Ishikawa (cell line): ENCODE data around the gene EHBP1L1.

Experiments
- CEBPB ChIP-seq: IDR thresholded peaks from 2 replicates; pipeline ENCODE4 v1.6.1; 2012
- CREB1 ChIP-seq: IDR thresholded peaks from 2 replicates; pipeline ENCODE4 v1.6.1; 2012; ENCODE audit warnings: low read depth
- EGR1 ChIP-seq: IDR thresholded peaks from 2 replicates; pipeline ENCODE4 v1.6.1; 2012
- EP300 ChIP-seq: IDR thresholded peaks from 2 replicates; pipeline ENCODE4 v1.6.1; 2012; ENCODE audit warnings: borderline replicate concordance
- FOXM1 ChIP-seq: IDR thresholded peaks from 2 replicates; pipeline ENCODE4 v1.6.1; 2012; ENCODE audit warnings: low read depth, borderline replicate concordance
- NFIC ChIP-seq: IDR thresholded peaks from 2 replicates; pipeline ENCODE4 v1.6.1; 2012
- RAD21 ChIP-seq: IDR thresholded peaks from 2 replicates; pipeline ENCODE4 v1.6.1; 2012; ENCODE audit warnings: low read depth
- TAF1 ChIP-seq: IDR thresholded peaks from 2 replicates; pipeline ENCODE4 v1.6.1; 2012; ENCODE audit warnings: low read depth, mild to moderate bottlenecking
- TCF12 ChIP-seq: IDR thresholded peaks from 2 replicates; pipeline ENCODE4 v1.6.1; 2012; ENCODE audit warnings: low read depth
- TEAD4 ChIP-seq: IDR thresholded peaks from 2 replicates; pipeline ENCODE4 v1.6.1; 2012
- USF1 ChIP-seq: IDR thresholded peaks from 2 replicates; pipeline ENCODE4 v1.6.1; 2012
- YY1 ChIP-seq: IDR thresholded peaks from 2 replicates; pipeline ENCODE4 v1.6.1; 2012; ENCODE audit warnings: low read depth
- ZBTB7A ChIP-seq: IDR thresholded peaks from 2 replicates; pipeline ENCODE4 v1.6.1; 2012; ENCODE audit warnings: low read depth
- TF ChIP-seq, protein P1 (sequence below): IDR thresholded peaks from 2 replicates; pipeline ENCODE4 v1.6.1; 2012; ENCODE audit warnings: low read depth, mild to moderate bottlenecking
- TF ChIP-seq, protein P2 (sequence below): IDR thresholded peaks from 2 replicates; pipeline ENCODE4 v1.6.1; 2012

Gene EHBP1L1

DNA sequence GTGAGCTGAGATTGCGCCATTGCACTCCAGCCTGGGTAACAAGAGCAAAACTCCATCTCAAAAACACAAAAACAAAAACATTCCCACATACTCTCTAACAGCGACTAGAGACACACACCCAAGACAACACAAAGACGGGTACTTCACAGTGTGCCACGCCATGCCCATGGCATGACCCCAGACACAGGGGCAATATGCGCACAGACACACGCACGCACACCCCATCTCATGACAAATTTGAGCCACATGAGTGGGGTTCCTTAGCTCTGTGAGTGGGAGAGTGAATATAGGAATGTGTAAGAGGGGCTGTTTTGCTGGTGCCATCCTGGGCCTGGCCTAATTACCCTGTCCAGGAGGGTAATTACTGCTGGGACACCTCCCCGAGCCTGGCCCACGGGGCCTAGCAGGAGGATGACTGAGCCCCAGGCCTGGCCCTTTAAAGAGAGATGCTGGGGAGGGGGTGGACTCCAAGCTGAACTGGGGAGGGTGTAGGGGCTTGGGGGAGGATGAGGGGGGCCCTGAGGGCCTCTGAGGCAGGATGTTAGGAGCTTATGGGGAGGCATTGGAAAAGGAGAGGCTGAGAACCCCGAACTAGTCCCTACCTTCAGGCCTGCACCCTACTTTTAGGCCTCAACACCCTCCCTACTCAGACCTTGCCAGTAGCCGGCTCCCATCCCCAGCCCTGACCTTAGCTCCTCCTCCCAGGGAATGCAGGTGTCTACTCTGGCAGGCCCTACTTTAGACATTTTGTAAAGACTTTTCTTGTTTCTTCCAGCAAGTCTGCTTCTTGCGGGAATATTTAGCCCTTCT, 19.2 kb upstream of the EHBP1L1 start:
- TF ChIP-seq, protein P1, sequence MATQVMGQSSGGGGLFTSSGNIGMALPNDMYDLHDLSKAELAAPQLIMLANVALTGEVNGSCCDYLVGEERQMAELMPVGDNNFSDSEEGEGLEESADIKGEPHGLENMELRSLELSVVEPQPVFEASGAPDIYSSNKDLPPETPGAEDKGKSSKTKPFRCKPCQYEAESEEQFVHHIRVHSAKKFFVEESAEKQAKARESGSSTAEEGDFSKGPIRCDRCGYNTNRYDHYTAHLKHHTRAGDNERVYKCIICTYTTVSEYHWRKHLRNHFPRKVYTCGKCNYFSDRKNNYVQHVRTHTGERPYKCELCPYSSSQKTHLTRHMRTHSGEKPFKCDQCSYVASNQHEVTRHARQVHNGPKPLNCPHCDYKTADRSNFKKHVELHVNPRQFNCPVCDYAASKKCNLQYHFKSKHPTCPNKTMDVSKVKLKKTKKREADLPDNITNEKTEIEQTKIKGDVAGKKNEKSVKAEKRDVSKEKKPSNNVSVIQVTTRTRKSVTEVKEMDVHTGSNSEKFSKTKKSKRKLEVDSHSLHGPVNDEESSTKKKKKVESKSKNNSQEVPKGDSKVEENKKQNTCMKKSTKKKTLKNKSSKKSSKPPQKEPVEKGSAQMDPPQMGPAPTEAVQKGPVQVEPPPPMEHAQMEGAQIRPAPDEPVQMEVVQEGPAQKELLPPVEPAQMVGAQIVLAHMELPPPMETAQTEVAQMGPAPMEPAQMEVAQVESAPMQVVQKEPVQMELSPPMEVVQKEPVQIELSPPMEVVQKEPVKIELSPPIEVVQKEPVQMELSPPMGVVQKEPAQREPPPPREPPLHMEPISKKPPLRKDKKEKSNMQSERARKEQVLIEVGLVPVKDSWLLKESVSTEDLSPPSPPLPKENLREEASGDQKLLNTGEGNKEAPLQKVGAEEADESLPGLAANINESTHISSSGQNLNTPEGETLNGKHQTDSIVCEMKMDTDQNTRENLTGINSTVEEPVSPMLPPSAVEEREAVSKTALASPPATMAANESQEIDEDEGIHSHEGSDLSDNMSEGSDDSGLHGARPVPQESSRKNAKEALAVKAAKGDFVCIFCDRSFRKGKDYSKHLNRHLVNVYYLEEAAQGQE, result no peak
- TF ChIP-seq RAD21 (no peak), TCF12 (no peak), EGR1 (no peak), FOXM1 (no peak), TAF1 (no peak), USF1 (no peak), ZBTB7A (no peak), CEBPB (no peak), NFIC (no peak), CREB1 (no peak), YY1 (no peak), TEAD4 (no peak), EP300 (no peak)
- TF ChIP-seq, protein P2, sequence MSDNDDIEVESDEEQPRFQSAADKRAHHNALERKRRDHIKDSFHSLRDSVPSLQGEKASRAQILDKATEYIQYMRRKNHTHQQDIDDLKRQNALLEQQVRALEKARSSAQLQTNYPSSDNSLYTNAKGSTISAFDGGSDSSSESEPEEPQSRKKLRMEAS, result no peak

DNA sequence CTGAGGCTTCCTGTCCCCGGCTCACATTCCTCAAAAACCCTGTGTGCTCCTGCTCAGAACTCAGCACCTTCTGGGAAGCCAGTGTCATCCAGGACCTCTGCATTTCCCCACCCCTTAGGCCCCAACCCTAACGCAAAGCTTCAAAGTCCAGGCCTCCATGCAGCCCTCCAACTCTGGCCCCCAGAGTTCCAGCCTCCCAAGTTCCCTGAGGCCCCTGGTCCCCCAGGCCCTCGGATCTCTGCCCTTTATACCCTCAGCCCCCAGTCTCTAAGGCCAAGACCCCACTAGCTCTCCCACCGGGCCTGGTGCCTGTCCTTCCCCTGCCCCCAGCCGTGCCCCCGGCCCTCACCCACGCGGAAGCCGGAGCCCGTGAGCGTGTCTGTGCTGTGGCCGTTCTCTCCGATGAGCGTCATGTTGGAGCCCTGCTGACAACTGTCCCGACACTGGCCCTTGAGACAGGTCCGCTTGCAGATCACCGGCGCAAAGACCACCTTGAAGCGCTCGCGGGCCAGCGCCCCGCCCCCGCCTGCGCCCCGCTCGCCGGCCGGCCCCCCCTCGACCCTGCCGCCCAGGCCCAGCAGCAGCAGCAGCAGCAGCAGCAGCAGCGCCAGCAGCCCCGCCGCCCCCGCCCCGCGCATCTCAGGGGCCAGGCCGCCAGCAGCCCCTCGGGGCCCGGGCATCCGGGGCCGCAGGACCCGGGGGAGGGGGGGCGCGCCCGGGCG, 18.4 kb upstream of the EHBP1L1 start:
- TF ChIP-seq CEBPB (no peak), EGR1 (0 out of 2 replicates have a peak, but pooled peaks have one; percentile 10)

GRCh38 chr11:65558002-65558929, 17.6 kb upstream of the EHBP1L1 start, which contains the start of gene LTBP3:
TSS of gene LTBP3 (minus strand) at chr11:65558359. CDS start at chr11:65557959, 400 bp downstream.
- TF ChIP-seq RAD21 (no peak), EP300 (peak; percentile 72), TEAD4 (peak; percentile 79), ZBTB7A (no peak), CEBPB (0 out of 2 replicates have a peak, but pooled peaks have one; percentile 14), NFIC (peak; percentile 95), YY1 (no peak), CREB1 (no peak; the same call in 1 of the 2 replicates), USF1 (no peak), FOXM1 (no peak), TCF12 (peak; percentile 65), EGR1 (no peak; the same call in none of the 2 replicates), TAF1 (no peak)
- TF ChIP-seq, protein P1, result no peak
- TF ChIP-seq, protein P2, result peak; percentile 30

DNA sequence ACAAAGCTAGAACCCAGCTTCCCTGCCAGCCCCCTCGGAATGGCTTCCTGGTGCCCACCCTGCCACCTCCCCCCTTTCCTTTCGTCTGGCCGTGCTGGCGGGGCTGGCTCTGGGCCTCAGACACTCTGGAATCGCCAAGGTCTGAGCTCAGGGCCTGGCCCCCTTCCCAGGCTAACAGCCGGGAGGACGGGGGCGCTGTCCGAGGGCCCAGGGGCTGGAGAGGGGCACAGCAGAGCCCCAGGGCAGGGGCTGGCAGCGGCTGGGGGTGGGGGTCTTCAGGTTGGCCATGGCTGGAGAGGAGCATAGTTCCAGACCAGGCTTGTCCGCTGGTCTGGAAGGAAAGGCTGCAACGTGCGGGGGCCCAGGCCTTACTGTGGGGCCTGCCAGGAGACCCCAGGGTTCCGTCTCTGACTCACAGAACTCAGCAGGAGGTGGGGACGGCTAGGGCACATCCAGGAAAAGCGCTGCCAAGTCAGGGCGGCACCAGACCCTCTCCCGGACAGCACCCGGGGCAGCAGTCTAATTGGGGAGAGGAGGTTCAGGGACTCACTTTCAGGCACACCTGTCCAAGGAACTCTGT, 16.8 kb upstream of the EHBP1L1 start:
- TF ChIP-seq NFIC, result peak; percentile 99
- TF ChIP-seq EGR1, result no peak; the same call in none of the 2 replicates
- no peak; the same call in 1 of the 2 replicates for TF ChIP-seq USF1
- TF ChIP-seq, protein P2, result peak; percentile 64
- peak; percentile 97 for TF ChIP-seq ZBTB7A
- TF ChIP-seq CEBPB, result peak; percentile 48; the same call in 1 of the 2 replicates
- TF ChIP-seq TCF12, result peak; percentile 96
- TF ChIP-seq, protein P1, result peak; percentile 16; the same call in 1 of the 2 replicates
- TF ChIP-seq YY1, result 0 out of 2 replicates have a peak, but pooled peaks have one; percentile 42
- TF ChIP-seq FOXM1, result peak; percentile 86
- no peak for TF ChIP-seq TAF1
- TF ChIP-seq TEAD4, result peak; percentile 64
- peak; percentile 93 for TF ChIP-seq EP300
- TF ChIP-seq CREB1, result no peak
- TF ChIP-seq RAD21, result peak; percentile 1; the same call in 1 of the 2 replicates
